Fibroblast of skin of left quadriceps (primary cell): ENCODE data around the gene MFGE8.
"Not testable (repeated sequence)": the region's sequence is repeated elsewhere in the genome, so short reads cannot be mapped to it uniquely, and the experiment has no call there.

Experiments
- DNase-seq, 2 experiments: peaks; one replicate each; pipeline ENCODE4 v3.0.0-alpha.2; 2013; ENCODE audit warnings: low read depth in 2 of 2

MFGE8 gene

GRCh38 chr15:88913017-88913849 is at the start of gene MFGE8:
Gene MFGE8, minus strand, starts transcription at chr15:88913379. Its CDS starts 60 bp downstream, at chr15:88913319.
- DNase-seq = no peak

DNA sequence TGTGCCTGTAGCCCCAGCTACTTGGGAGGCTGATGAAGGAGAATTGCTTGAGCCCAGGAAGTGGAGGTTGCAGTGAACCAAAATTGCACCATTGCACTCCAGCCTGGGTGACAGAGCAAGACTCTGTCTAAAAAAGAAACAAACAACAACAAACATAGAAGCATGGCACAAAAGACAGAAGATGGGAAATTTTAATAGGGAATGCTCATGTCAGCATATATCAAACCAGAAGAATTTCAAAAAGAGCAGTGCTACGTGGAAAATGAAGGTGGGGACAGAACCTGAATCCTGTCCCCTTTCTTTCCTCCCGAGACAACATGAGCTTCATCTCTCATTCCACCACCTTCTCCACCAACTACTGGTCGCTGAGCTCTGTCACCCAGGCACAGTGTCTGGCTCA is 46.3 kb upstream of the MFGE8 start:
- no peak for DNase-seq

- no peak for DNase-seq
Measured at GRCh38 chr15:88956906-88957305, 43.7 kb upstream of the MFGE8 start.

DNA sequence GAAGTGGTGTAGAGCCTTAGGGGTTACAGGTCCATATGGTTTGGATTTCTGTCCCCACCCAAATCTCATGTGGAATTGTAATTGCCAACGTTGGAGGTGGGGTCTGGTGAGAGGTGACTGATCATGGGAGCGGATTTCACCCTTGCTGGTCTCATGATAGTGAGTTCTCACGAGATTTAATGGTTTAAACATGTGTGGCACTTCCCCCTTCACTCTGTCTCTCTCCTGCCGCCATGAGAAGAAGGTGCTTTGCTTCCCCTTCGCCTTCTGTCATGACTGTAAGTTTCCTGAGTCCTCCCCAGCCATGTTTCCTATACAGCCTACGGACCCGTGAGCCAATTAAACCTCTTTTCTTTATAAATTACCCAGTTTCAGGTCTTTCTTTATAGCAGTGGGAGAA is 43.1 kb upstream of the MFGE8 start:
- no peak for DNase-seq

GRCh38 chr15:88954431-88955277 is 41.5 kb upstream of the MFGE8 start:
- DNase-seq = peak; percentile 12 to 29

DNA sequence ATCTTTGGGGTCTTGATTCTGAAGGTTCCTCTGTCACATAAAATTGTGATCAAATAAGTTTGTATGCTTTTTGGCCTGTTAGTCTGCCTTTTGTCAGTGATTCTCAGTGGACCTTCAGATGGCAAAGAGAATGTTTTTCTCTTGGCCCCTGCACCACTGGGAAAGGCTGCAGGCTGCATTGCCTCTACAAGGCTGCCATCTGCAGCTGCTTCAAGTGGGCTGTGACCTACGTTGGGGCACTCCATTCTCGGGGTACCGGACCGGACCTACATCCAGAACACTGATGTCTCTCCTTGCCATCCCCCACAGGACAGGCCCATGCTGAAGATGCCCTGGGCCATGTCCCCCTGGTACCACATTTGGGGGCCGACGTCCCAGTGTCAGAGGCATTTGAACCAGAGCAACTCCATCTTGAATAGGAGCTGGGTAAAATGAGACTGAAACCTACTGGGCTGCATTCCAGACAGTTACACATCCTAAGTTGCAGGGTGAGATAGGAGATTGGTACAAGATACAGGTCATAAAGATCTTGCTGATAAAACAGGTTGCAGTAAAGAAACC is 37.5 kb upstream of the MFGE8 start:
- no peak for DNase-seq

GRCh38 chr15:88949734-88950400 is 36.7 kb upstream of the MFGE8 start:
- DNase-seq = no peak

- no peak for DNase-seq
Measured at GRCh38 chr15:88940110-88940675, 27.0 kb upstream of the MFGE8 start.

GRCh38 chr15:88939486-88939806 is 26.3 kb upstream of the MFGE8 start:
- DNase-seq = no peak

DNA sequence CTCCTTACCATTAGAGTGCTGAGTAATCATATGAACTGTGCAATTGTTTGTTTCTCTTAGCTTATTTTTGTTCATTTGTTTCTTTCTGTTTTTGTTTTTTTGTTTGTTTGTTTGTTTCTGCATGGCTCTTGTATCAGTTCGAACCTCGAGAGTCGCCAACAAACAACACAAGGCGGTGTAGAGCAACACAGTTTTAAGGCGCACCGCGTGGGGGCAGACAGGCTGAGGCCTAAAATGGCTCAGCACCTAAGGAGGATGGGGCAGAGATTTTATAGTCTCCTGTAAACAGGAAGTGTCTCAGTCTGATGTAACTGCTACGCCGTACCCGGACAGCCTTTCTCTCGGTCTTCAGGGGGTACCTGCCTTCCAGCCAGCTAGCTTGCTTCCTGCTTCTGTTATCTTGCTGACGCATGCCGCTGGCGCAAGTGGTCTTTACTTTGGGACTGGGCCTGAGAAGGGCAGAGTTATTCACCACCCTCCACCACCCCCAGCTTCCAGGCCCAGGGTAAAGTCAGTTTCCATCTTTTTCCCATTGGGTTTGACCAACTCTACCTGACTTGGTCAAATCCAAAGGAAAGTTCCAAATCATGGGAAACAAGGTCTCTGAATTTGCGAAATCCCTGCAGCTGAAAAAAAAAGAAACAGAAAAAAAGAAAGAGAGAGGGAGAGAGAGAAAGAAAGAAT is 25.8 kb upstream of the MFGE8 start:
- no peak for DNase-seq

DNA sequence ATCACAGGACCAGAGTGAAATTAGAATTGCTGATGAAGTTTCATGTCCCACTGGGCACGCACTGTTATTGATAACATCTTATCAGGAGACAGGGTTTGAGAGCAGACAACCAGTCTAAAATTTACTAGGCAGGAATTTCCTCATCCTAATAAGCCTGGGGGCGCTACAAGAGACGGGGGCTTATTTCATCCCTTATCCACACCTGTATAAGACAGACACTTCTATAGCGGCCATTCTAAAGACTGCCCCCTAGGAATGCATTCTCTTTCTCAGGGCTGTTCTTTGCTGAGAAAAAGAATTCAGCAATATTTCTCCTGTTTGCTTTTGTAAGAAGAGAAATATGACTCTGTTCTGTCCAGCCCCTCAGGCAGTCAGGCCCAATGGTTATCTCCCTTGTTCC is 21.3 kb upstream of the MFGE8 start:
- not testable (repeated sequence) for DNase-seq

GRCh38 chr15:88932875-88933330 is 19.7 kb upstream of the MFGE8 start:
- no peak for DNase-seq

DNA sequence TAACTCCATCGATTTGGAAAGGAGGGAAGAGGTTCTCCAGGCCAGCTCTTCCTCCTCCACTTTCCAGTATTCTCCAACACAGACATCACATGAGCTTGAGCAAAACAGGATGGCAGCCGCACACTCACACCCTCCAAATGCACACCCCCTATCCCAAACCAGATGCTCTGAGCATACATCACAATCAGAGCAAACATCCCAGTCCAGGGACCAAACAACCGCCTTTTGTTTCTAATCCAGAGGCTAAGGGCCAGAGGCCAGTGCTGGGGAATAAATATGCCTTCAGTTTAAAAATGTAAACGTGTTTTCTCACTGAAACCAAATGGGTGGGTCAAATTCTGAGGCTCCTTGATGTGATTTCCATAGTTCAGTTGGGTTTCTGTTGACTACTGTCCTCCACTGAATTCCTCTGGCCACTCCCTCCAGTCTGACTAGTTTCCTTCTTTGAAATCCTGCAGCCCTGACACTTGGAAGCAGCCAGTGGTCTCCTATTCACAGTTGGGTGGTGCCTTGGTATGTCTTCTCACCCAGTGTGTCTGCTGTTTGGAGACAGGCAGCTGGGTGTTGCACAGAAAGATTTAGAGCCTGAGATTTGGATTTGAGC is 19.2 kb upstream of the MFGE8 start:
- DNase-seq = no peak

- DNase-seq = no peak
Measured at GRCh38 chr15:88930579-88930978, 17.4 kb upstream of the MFGE8 start.

DNA sequence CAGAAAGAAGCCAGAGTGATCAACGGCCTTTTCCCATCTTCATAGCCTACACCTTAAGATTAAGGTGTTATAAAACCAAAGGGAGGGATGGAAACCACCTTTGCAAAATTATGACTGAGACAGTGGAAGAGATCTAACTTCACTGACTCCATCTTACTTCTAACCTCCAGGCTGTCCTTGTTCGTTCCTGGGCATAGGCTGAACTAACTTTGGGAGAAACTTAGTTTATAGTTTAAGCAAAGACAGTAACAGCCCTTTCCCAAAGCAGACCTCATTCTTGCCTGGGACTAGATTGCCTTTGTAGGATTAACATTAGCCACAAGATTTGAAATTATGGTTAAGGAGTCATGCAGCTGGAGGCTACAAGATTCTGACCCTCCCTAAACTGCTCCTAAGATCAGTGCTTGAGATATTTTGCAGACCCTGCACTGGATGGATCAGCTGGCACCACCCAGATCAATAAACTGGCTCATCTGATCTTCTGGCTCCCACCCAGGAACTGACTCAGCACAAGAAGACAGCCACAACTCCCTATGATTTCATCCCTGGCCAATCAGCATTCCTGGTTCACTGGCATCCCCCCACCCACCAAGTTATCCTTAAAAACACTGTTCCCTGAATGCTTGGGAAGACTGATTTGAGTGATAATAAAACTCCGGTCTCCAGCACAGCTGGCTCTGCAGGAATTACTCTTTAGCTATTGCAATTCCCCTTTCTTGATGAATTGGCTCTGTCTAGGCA is 16.3 kb upstream of the MFGE8 start:
- DNase-seq = not testable (repeated sequence)

DNA sequence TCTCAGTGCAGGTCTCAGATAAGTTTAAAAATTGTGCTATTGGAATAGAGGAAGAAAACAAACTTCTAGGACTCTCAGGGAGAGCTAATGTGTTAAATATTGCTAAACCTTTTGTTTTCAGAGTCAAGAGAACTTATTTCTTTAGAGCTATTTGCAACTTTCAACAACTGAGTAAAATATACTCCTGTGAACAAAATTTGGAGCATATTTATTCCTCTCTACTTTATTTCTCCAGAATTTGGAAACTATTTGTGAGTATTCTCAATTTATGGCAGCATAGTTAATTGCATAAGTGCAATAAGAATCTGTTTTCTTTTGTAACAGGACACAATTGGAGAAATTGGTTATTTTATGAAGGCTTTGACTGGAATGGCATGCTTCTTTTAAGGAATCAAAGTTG is 15.0 kb upstream of the MFGE8 start:
- DNase-seq = not testable (repeated sequence)

DNA sequence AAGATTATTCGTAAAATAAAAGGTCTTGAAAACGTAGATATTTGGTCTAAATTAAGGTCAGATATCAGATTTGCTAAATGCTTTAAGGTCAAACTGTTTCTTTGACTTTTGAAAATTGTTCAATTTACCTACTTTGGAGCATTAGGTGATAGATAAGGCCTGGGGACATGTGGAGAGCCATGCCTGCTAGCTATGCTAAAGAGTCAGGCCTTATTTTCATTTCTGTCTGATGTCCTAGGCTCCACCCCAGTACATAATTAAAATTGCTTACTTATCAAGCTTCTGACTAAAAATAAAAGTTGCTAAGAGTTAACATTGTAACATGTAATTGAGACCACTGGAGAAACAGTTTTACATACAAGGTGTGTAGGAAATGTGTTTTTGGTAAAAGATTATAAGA is 12.5 kb upstream of the MFGE8 start:
- DNase-seq = not testable (repeated sequence)

DNA sequence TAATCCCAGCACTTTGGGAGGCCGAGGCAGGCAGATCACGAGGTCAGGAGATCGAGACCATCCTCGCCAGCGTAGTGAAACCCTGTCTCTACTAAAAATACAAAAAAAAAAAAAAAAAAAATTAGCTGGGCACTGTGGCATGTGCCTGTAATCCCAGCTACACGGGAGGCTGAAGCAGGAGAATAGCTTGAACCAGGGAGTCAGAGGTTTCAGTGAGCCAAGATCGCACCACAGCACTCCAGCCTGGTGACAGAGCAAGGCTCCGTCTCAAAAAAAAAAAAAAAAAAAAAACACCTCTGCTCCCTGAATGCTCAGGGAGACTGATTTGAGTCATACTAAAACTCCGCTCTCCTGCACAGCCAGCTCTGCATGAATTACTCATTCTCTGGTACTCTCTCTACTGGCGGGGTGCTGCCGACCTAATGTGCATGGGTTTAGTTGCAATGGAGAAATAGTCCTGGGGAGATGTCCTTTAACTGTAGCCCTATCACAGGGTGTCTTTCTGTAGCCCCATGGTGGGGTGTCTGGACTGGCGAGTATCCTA is 7.8 kb upstream of the MFGE8 start:
- not testable (repeated sequence) for DNase-seq

DNA sequence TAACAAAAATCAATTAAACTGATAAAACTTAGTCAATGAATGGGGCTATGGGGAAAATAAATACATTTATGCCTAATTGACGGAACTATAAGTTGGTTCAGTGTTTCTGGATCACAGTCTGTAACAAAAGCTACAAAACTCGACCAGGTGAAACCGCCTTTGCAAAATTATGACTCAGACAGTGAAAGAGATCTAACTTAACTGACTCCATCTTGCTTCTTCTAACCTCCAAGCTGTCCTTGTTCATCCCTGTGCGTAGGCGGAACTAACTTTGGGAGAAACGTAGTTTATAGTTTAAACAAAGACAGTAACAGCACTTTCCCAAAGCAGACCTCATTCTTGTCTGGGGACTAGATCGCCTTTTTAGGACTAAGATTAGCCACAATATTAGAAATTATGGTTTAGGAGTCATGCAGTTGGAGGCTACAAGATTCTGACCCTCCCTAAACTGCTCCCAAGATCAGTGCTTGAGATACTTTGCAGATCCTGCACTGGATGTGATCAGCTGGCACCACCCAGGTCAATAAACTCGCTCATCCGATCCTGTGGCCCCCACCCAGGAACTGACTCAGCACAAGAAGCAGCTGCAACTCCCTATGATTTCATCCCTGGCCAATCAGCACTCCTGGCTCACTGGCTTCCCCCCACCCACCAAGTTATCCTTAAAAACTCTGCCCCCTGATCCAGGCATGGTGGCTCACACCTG is 7.2 kb upstream of the MFGE8 start:
- no peak for DNase-seq
